SJSA1 (cell line): ENCODE data around the gene LRSAM1. TPM values are rescaled to one million over a fixed set of nuclear protein-coding genes. Genes with fewer than 3 reads are reported as not detected.

Experiments
- DNase-seq, 2 experiments: peaks; one replicate each; pipeline ENCODE4 v3.0.0-alpha.2; 2015 to 2020; ENCODE audit warnings: low spot score in 2 of 2, low read depth in 1 of 2
- H3K27ac ChIP-seq: fragments of 250-450 bp; sonication (Bioruptor Pico); 2 replicates; pipeline ENCODE4 v1.5.1; 2020; ENCODE audit warnings: mild to moderate bottlenecking, moderate library complexity
- H3K27me3 ChIP-seq: fragments of 250-450 bp; sonication (Bioruptor Pico); replicated peaks from 2 replicates; pipeline ENCODE4 v1.5.1; 2020; ENCODE audit warnings: mild to moderate bottlenecking, moderate library complexity
- H3K36me3 ChIP-seq: fragments of 250-450 bp; sonication (Bioruptor Pico); 2 replicates; pipeline ENCODE4 v1.5.1; 2020; ENCODE audit warnings: mild to moderate bottlenecking
- H3K4me1 ChIP-seq: fragments of 250-450 bp; sonication (Bioruptor Pico); replicated peaks from 2 replicates; pipeline ENCODE4 v1.6.1; 2021; ENCODE audit warnings: mild to moderate bottlenecking
- H3K4me3 ChIP-seq: fragments of 250-450 bp; sonication (Bioruptor Pico); 2 replicates; pipeline ENCODE4 v1.5.1; 2020; ENCODE audit warnings: mild to moderate bottlenecking
- H3K9me3 ChIP-seq: fragments of 250-450 bp; sonication (Bioruptor Pico); replicated peaks from 2 replicates; pipeline ENCODE4 v1.5.1; 2020; ENCODE audit warnings: mild to moderate bottlenecking
- total RNA-seq: library from RNA; depleted of rRNA; stranded (reverse); fragments of >200 nt; shearing (Covaris generic); gene quantifications from 2 replicates; pipeline ENCODE4 v1.2.3, GENCODE V29; 2014

Gene LRSAM1
- total RNA-seq, 1 experiment from 2014 or later = 5.3 TPM

- Histone ChIP-seq H3K4me1 (peaks cover 40% of the 10 kb centered on the region), H3K36me3 (peaks cover 57% of the 10 kb centered on the region), H3K27me3 (no peaks in the 10 kb centered on the region), H3K9me3 (no peaks in the 10 kb centered on the region), H3K4me3 (no peak overlapping the region), H3K27ac (no peak overlapping the region)
- DNase-seq = no peak
Observed at GRCh38 chr9:127502706-127503378, 51.5 kb downstream of the LRSAM1 start.

GRCh38 chr9:127503379-127503921 is 52.1 kb downstream of the LRSAM1 start:
- no peak for DNase-seq
- Histone ChIP-seq H3K27ac (no peak overlapping the region), H3K36me3 (peaks cover 60% of the 10 kb centered on the region), H3K27me3 (no peaks in the 10 kb centered on the region), H3K9me3 (no peaks in the 10 kb centered on the region), H3K4me3 (no peak overlapping the region), H3K4me1 (peaks cover 47% of the 10 kb centered on the region)

GRCh38 chr9:127503947-127504886 is 52.9 kb downstream of the LRSAM1 start:
- Histone ChIP-seq H3K27me3 (no peaks in the 10 kb centered on the region), H3K27ac (peak overlapping the region; percentile 40), H3K36me3 (peaks cover 68% of the 10 kb centered on the region), H3K9me3 (no peaks in the 10 kb centered on the region), H3K4me3 (no peak overlapping the region), H3K4me1 (peaks cover 48% of the 10 kb centered on the region)
- DNase-seq = peak; percentile 79 to 93

GRCh38 chr9:127504887-127505251 is 53.6 kb downstream of the LRSAM1 start:
- peaks cover 48% of the 10 kb centered on the region for H3K4me1 ChIP-seq
- DNase-seq = no peak
- H3K4me3 ChIP-seq = no peak overlapping the region
- peaks cover 74% of the 10 kb centered on the region for H3K36me3 ChIP-seq
- peak overlapping the region; percentile 40; the same call in 1 of the 2 replicates for H3K27ac ChIP-seq
- no peaks in the 10 kb centered on the region for H3K9me3 ChIP-seq
- H3K27me3 ChIP-seq = no peaks in the 10 kb centered on the region

DNA sequence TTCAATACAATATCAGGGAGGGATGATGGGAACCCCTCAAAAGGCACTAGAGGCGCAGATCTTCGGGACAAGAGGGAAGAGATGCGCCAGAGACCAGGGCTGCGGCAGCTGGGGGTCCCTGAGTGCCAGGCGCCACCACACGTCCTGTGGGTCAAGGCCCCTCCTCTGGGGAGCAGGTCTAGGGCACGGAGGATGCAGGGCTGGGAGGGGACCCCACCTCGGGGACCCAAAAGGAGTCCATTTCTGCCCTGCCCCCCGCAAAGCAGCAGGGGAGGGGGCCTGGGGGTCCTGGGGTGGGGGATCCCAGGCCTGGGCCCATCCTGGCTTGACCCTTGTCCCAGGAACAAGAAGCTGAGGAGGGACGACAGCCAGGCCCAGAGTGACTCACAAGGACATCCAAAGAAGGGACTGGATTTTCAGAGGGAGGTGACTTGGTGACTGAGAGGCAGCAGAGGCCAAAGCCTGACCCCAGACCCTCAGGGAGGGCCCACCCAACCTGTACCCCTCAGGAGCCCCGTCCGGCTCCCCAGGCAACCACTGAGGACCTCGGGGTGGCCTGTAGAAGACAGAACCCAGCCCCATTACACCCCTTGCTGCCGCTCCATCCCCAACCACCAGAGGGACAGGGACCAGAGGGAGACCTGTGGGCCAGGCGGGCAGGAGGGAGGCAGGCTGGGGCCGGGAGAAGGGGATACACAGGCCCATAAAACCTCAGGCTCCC is 54.2 kb downstream of the LRSAM1 start:
- H3K4me1 ChIP-seq = peaks cover 48% of the 10 kb centered on the region
- H3K27ac ChIP-seq = no peak overlapping the region
- H3K27me3 ChIP-seq = no peaks in the 10 kb centered on the region
- H3K36me3 ChIP-seq = peaks cover 81% of the 10 kb centered on the region
- H3K4me3 ChIP-seq = no peak overlapping the region
- DNase-seq = peak; percentile 51 to 74
- no peaks in the 10 kb centered on the region for H3K9me3 ChIP-seq

DNA sequence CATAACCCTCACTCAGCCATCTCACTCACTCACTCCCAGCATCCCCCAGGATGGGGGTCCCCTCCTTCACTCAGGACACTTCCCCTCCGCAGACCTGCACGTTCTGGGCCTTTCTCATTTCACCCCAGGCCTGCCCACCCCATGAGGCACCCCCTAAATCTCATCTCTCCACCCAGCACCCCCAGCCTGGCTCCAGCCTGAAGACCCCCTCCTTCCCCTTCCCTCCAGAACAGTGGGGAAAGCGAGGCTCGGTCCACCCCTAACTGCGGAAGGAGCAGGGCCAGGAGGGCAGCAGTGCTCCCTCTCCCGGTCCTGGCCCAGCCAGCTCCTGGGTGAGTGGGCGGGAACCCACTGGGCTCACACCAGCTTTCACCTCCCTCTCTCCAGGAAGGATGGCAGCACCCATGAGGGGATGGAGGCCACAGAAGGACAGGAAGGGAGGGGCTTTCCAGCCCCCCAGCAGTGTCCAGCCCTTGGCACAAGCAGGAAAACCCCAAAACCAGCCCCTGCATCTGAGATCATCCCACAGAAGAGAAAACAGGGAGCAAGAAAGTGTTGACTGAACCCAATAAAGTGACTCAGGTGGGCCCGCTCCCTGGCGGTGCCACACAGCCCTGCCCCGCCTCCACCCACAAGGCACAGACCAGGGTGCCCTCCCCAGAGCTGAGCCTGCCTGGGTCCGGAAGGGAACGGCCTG is 55.0 kb downstream of the LRSAM1 start:
- Histone ChIP-seq H3K4me3 (no peak overlapping the region), H3K4me1 (peaks cover 48% of the 10 kb centered on the region), H3K27ac (no peak overlapping the region), H3K36me3 (peaks cover 87% of the 10 kb centered on the region), H3K9me3 (no peaks in the 10 kb centered on the region), H3K27me3 (no peaks in the 10 kb centered on the region)
- no peak for DNase-seq

DNA sequence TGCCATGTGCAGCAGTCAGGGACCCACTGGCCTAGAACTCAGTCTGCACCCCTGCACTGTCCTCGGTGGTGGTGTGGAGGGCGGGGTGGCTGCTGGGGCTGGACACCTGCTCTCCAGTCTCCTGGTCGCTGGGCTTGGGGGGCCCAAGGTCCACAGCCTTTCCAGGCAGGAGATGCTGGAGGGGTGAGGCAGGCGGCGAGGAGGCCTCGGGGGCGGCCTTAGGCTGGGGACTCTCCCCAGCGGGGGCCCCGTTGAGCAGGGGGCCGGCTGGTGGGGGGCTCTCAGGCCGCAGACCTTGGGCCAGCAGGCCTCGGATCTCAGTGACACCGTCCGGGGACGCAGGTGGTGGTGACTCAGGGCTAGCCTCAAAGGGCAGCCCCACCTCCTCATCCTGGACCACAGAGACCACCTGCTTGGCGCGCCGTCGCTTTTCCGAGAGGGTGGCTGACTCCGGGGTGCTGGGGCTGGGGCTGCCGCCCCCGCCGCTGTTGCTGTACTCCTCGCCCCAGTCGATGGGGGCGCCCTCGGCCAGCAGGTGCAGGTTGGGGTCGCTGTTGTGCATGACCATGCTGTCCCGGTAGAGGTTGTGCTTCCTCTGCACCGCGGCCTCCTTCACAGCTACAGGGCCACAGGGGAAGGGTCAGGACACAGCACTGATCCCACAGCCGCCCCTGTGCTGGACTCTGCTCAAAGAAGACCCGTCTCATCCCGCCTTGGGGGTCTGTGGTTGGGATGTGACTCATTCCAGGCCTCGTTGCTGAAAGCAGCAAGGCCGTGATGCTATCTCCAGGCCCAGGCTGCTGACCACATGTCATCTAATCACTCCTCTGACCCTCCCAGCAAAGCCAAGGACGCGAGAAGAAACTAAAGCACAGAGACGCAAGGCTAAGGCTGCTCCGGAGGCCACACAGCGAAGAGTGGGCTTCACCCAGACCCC is 55.8 kb downstream of the LRSAM1 start:
- peak in 1 of 2 experiments; percentile 79 for DNase-seq
- no peaks in the 10 kb centered on the region for H3K9me3 ChIP-seq
- H3K27ac ChIP-seq = no peak overlapping the region
- H3K27me3 ChIP-seq = no peaks in the 10 kb centered on the region
- H3K4me3 ChIP-seq = no peak overlapping the region
- peaks cover 48% of the 10 kb centered on the region for H3K4me1 ChIP-seq
- peaks cover 86% of the 10 kb centered on the region for H3K36me3 ChIP-seq

DNA sequence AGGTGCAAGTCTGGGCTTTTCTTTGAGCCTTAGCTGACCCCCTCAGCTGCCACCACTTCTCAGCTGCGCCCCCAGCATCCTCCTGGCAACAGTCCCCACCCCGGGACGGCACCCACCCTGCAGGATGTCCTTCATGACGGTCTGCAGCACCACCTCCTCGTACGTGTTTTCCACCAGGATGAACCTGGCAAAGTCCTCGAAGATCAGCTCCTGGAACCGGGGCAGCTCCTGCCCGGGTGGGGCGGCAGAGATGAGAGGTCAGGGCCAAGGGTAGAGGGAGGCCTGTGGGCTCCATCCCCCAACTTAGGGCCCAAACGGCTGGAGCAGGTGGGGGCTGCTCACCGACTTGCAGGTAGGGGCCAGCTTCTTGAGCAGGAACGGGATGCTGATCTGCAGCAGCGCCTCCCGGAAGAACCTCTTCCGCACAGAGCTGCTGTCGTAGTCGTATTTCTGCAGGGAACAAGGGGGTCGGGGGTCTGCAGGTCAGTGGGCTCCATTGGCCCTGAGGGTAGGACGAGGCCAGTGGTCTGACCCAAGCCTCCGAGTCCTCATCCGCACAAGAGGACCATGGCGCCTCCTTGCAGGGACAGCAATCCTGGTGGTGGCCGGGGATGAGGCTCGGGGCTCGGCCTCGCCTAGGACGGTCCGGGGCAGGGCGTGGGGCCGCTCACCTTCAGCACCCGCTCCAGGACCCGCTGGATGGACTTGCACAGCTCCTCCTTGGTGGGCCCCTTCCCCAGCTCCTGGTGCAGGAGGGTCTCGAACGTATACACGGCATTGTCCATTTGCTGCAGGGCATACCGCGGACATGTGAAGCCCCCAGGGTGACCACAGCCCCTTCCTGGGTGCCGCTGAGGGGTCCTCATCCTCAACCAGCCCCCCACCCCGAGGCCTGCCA is 56.7 kb downstream of the LRSAM1 start:
- Histone ChIP-seq H3K9me3 (no peaks in the 10 kb centered on the region), H3K4me1 (peaks cover 48% of the 10 kb centered on the region), H3K4me3 (no peak overlapping the region), H3K27me3 (no peaks in the 10 kb centered on the region), H3K27ac (no peak overlapping the region), H3K36me3 (peaks cover 91% of the 10 kb centered on the region)
- no peak for DNase-seq

- H3K36me3 ChIP-seq = peaks cover 91% of the 10 kb centered on the region
- no peak for DNase-seq
- no peaks in the 10 kb centered on the region for H3K9me3 ChIP-seq
- H3K4me3 ChIP-seq = no peak overlapping the region
- H3K27me3 ChIP-seq = no peaks in the 10 kb centered on the region
- peaks cover 42% of the 10 kb centered on the region for H3K4me1 ChIP-seq
- no peak overlapping the region for H3K27ac ChIP-seq
Observed at GRCh38 chr9:127508901-127509260, 57.6 kb downstream of the LRSAM1 start.

GRCh38 chr9:127509261-127509954 is 58.1 kb downstream of the LRSAM1 start:
- H3K36me3 ChIP-seq = peaks cover 94% of the 10 kb centered on the region
- peaks cover 36% of the 10 kb centered on the region for H3K4me1 ChIP-seq
- H3K27me3 ChIP-seq = no peaks in the 10 kb centered on the region
- no peak overlapping the region for H3K4me3 ChIP-seq
- no peak overlapping the region for H3K27ac ChIP-seq
- no peaks in the 10 kb centered on the region for H3K9me3 ChIP-seq
- DNase-seq = no peak

DNA sequence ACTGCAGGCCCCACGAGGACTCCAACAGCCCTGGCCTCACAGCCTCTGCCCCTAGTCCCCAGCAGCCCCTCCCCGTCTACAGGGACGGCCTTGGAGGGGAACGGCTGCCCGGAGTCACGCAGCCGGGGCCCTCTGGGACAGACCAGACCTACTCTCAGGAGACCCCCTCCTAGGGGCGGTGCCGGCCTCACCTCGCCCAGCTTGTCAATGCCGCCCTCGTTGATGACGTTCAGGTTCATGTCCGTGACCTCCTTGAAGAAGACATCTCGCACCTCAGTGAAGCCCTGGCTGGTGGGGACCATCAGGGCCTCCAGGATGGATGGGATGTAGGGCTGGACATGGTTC is 58.6 kb downstream of the LRSAM1 start:
- Histone ChIP-seq H3K4me3 (no peak overlapping the region), H3K4me1 (peaks cover 31% of the 10 kb centered on the region), H3K9me3 (no peaks in the 10 kb centered on the region), H3K27ac (no peak overlapping the region), H3K27me3 (no peaks in the 10 kb centered on the region), H3K36me3 (peaks cover 94% of the 10 kb centered on the region)
- no peak for DNase-seq
